GM19240 (cell line): Measurements from ENCODE around the gene ZNF214.
"Not testable (repeated sequence)": the region's sequence is repeated elsewhere in the genome, so short reads cannot be mapped to it uniquely, and the experiment has no call there.

ENCODE experiments used
- DNase-seq: peaks from one replicate; pipeline ENCODE4 v3.0.0; 2011; ENCODE audit warnings: low spot score; ENCODE audit not compliant: insufficient read length

ZNF214 gene

GRCh38 chr11:6988506-6988905 lies 31.6 kb downstream of the ZNF214 start:
- no peak for DNase-seq

GRCh38 chr11:6986487-6986886 lies 33.7 kb downstream of the ZNF214 start:
- no peak for DNase-seq

GRCh38 chr11:6979365-6979764 lies 40.8 kb downstream of the ZNF214 start:
- DNase-seq = no peak

GRCh38 chr11:6969854-6970253 lies 50.3 kb downstream of the ZNF214 start:
- DNase-seq = not testable (repeated sequence)

GRCh38 chr11:6968816-6969215 lies 51.3 kb downstream of the ZNF214 start:
- DNase-seq = no peak

- no peak for DNase-seq
These were observed 57.5 kb downstream of the ZNF214 start for GRCh38 chr11:6962673-6963072.

GRCh38 chr11:6962141-6962540 lies 58.0 kb downstream of the ZNF214 start:
- DNase-seq = no peak

GRCh38 chr11:6954248-6954647 lies 65.9 kb downstream of the ZNF214 start:
- DNase-seq = not testable (repeated sequence)
